Left renal pelvis (tissue), 4 donors: ENCODE results near the gene FHOD3. TPM values are rescaled to one million over a fixed set of nuclear protein-coding genes. Genes with fewer than 3 reads are reported as not detected.

Source experiments
- DNase-seq, 4 donors: peaks; one replicate each; pipeline ENCODE4 v3.0.0-alpha.2; 2013; ENCODE audit warnings: low read depth in 4 of 4, low spot score in 3 of 4
- polyA plus RNA-seq, 4 donors: library from polyadenylated mRNA; unstranded; fragments of 120-200 nt; gene quantifications; one replicate each; pipeline ENCODE4 v1.2.1, GENCODE V29; 2013; ENCODE audit not compliant: insufficient read length in 4 of 4

The FHOD3 gene
- polyA plus RNA-seq, 4 donors = 4.3 to 40.3 (median 38.9) TPM

- DNase-seq = peak; percentile 16 to 55 (median 42)
Observed at GRCh38 chr18:36640021-36640952, 342.8 kb downstream of the FHOD3 start.

GRCh38 chr18:36643061-36643460 lies 345.5 kb downstream of the FHOD3 start:
- DNase-seq = no peak

- no peak for DNase-seq
Observed at GRCh38 chr18:36648803-36649202, 351.3 kb downstream of the FHOD3 start.

GRCh38 chr18:36649205-36649604 lies 351.7 kb downstream of the FHOD3 start:
- DNase-seq = no peak

GRCh38 chr18:36650266-36650665 lies 352.8 kb downstream of the FHOD3 start:
- no peak for DNase-seq

GRCh38 chr18:36650906-36651305 lies 353.4 kb downstream of the FHOD3 start:
- DNase-seq = no peak

- DNase-seq = no peak
Observed at GRCh38 chr18:36652503-36652902, 355.0 kb downstream of the FHOD3 start.

- DNase-seq = no peak
Observed at GRCh38 chr18:36653141-36653869, 355.8 kb downstream of the FHOD3 start.

GRCh38 chr18:36653870-36654269 lies 356.4 kb downstream of the FHOD3 start:
- DNase-seq = no peak

GRCh38 chr18:36655074-36655473 lies 357.6 kb downstream of the FHOD3 start:
- DNase-seq = no peak

GRCh38 chr18:36655930-36656329 lies 358.4 kb downstream of the FHOD3 start:
- no peak for DNase-seq

GRCh38 chr18:36658611-36659010 lies 361.1 kb downstream of the FHOD3 start:
- DNase-seq = no peak

GRCh38 chr18:36660311-36660710 lies 362.8 kb downstream of the FHOD3 start:
- DNase-seq = no peak

GRCh38 chr18:36661999-36662398 lies 364.5 kb downstream of the FHOD3 start:
- no peak for DNase-seq

GRCh38 chr18:36663312-36663711 lies 365.8 kb downstream of the FHOD3 start:
- DNase-seq = no peak

- no peak for DNase-seq
Observed at GRCh38 chr18:36665952-36666351, 368.4 kb downstream of the FHOD3 start.

GRCh38 chr18:36667811-36668210 lies 370.3 kb downstream of the FHOD3 start:
- DNase-seq = no peak

- no peak for DNase-seq
Observed at GRCh38 chr18:36668349-36668748, 370.8 kb downstream of the FHOD3 start.

GRCh38 chr18:36672437-36673344 lies 375.2 kb downstream of the FHOD3 start:
- DNase-seq = peak; percentile 18 to 32 (median 19)

GRCh38 chr18:36673452-36673851 lies 375.9 kb downstream of the FHOD3 start:
- no peak for DNase-seq

GRCh38 chr18:36675076-36675475 lies 377.6 kb downstream of the FHOD3 start:
- no peak for DNase-seq
